Esophagus squamous epithelium (tissue), 4 donors: ENCODE results near the gene MKNK1.

Experiments
- CTCF ChIP-seq, 6 experiments: fragments of 450-650 bp in 4 of 6; fragments of 200-600 bp in 2 of 6; sonication (generic) in 2 of 6; IDR thresholded peaks; one replicate each; pipeline ENCODE4 v1.5.1; 2016 to 2019; ENCODE audit warnings: antibody characterized with exemption in 6 of 6, mild to moderate bottlenecking in 4 of 6, moderate library complexity in 4 of 6
- POLR2A ChIP-seq, 4 donors: fragments of 450-650 bp; IDR thresholded peaks; one replicate each; pipeline ENCODE4 v1.6.1; 2017; ENCODE audit warnings: antibody characterized with exemption in 4 of 4, mild to moderate bottlenecking in 4 of 4, moderate library complexity in 3 of 4

- TF ChIP-seq POLR2A (IDR thresholded peaks at IDR 0.05), result no peak
- TF ChIP-seq CTCF (IDR thresholded peaks at IDR 0.05), result peak in 3 of 6 experiments; percentile 10 to 51 (median 35)
These were observed 73.2 kb downstream of the MKNK1 start for GRCh38 chr1:46530791-46531409.
